GM12878 (cell line): Measurements from ENCODE around the gene COX19. TPM values are rescaled to one million over a fixed set of nuclear protein-coding genes. Genes with fewer than 3 reads are reported as not detected.

Experiments used
- ATAC-seq: fragments of 200-7000 bp; cut with Tn5 transposase; 3 replicates; pipeline ENCODE4 v1.9.1; 2020; ENCODE audit warnings: mild to moderate bottlenecking, moderate library complexity
- BruUV-seq: library from RNA; stranded (reverse); fragments of 400-500 nt; replicated peaks from 2 replicates; lab custom pipeline; 2021; lab: Mats Ljungman, UMichigan
- CTCF ChIA-PET: fragments of 300-600 bp; sonication (Branson Sonifier 250); formaldehyde crosslinking; extraction: SDS; loops from one replicate; lab custom pipeline; 2021; ENCODE audit warnings: inconsistent platforms; lab: Yijun Ruan, JAX
- POLR2A ChIA-PET: fragments of 350-600 bp; formaldehyde crosslinking; extraction: SDS; loops from one replicate; lab custom pipeline; 2021; ENCODE audit warnings: inconsistent platforms; lab: Charles Lee
- RAD21 ChIA-PET: fragments of 300-600 bp; sonication (Branson Sonifier 250); formaldehyde crosslinking; loops from one replicate; lab custom pipeline; 2023; ENCODE audit warnings: antibody characterized with exemption; ENCODE audit not compliant: unreplicated experiment; lab: Charles Lee
- SMC1A ChIA-PET: fragments of 300-600 bp; sonication (Branson Sonifier 250); formaldehyde crosslinking; loops from one replicate; lab custom pipeline; 2023; ENCODE audit not compliant: unreplicated experiment, uncharacterized antibody; lab: Charles Lee
- DNase-seq: peaks from one replicate; pipeline ENCODE4 v3.0.0-alpha.2; 2011; ENCODE audit warnings: low read depth, low spot score
- FAIRE-seq: peaks from 3 replicates; lab custom pipeline; 2011; peaks lifted over from hg19 to GRCh38; lab: Jason Lieb, UNC
- H2AFZ ChIP-seq: 2 replicates; pipeline ENCODE4 v1.6.0; 2011; ENCODE audit warnings: low read depth, low read length, control low read depth; ENCODE audit not compliant: control insufficient read depth
- H3K27ac ChIP-seq: 2 replicates; pipeline ENCODE4 v1.5.1; 2011; ENCODE audit warnings: control low read depth; ENCODE audit not compliant: control insufficient read depth, insufficient read depth
- H3K27me3 ChIP-seq, 2 experiments: replicated peaks in 1 of 2; 2 replicates each; pipeline versions ENCODE4 v1.6.0 to v1.6.1; 2011; ENCODE audit warnings: low read length in 1 of 2; ENCODE audit not compliant: control insufficient read depth in 2 of 2, insufficient read depth in 2 of 2
- H3K36me3 ChIP-seq, 2 experiments: 2 replicates each; pipeline ENCODE4 v1.5.1; 2011; ENCODE audit warnings: low read length in 1 of 2; ENCODE audit not compliant: control insufficient read depth in 2 of 2, insufficient read depth in 2 of 2
- H3K4me1 ChIP-seq: 2 replicates; pipeline ENCODE4 v1.6.1; 2011; ENCODE audit warnings: mild to moderate bottlenecking, low read length, moderate library complexity, mixed read lengths; ENCODE audit not compliant: control insufficient read depth, insufficient read depth
- H3K4me2 ChIP-seq: 2 replicates; pipeline ENCODE4 v1.6.0; 2011; ENCODE audit warnings: control low read depth; ENCODE audit not compliant: control insufficient read depth, insufficient read depth
- H3K4me3 ChIP-seq: fragments of 200-600 bp; sonication (generic); 2 replicates; pipeline ENCODE4 v1.5.1; 2016
- H3K79me2 ChIP-seq: 2 replicates; pipeline ENCODE4 v1.6.0; 2011; ENCODE audit warnings: low read length; ENCODE audit not compliant: control insufficient read depth, insufficient read depth
- H3K9ac ChIP-seq: 2 replicates; pipeline ENCODE4 v1.8.0; 2011; ENCODE audit warnings: low read length, control low read depth, mixed read lengths; ENCODE audit not compliant: control insufficient read depth, insufficient read depth
- H3K9me3 ChIP-seq: replicated peaks from 3 replicates; pipeline ENCODE4 v1.5.1; 2011; ENCODE audit warnings: mild to moderate bottlenecking, low read length; ENCODE audit not compliant: control insufficient read depth, insufficient read depth
- H4K20me1 ChIP-seq: 2 replicates; pipeline ENCODE4 v1.6.0; 2011; ENCODE audit not compliant: control insufficient read depth, insufficient read depth
- CBFB ChIP-seq: IDR thresholded peaks from 2 replicates; pipeline ENCODE4 v1.6.1; 2016; ENCODE audit warnings: antibody characterized with exemption, low read depth
- ESRRA ChIP-seq: IDR thresholded peaks from 2 replicates; pipeline ENCODE4 v1.6.1; 2012; ENCODE audit warnings: mild to moderate bottlenecking, low read length, improper control_type of control experiment
- ETV6 ChIP-seq, 2 experiments: fragments of 450-650 bp in 1 of 2; IDR thresholded peaks in 1 of 2; conservative IDR thresholded peaks in 1 of 2; 2 replicates each; pipeline ENCODE4 v1.6.1; 2014; ENCODE audit warnings: antibody characterized with exemption in 1 of 2, borderline replicate concordance in 1 of 2, low read depth in 1 of 2, mild to moderate bottlenecking in 1 of 2, moderate library complexity in 1 of 2
- FOXM1 ChIP-seq: IDR thresholded peaks from 2 replicates; pipeline ENCODE4 v1.6.1; 2012; ENCODE audit warnings: low read depth, mild to moderate bottlenecking, inconsistent platforms, low read length, moderate library complexity
- HDGF ChIP-seq: fragments of 450-650 bp; IDR thresholded peaks from 2 replicates; pipeline ENCODE4 v1.6.1; 2016; ENCODE audit warnings: antibody characterized with exemption
- LARP7 ChIP-seq: fragments of 450-650 bp; IDR thresholded peaks from 2 replicates; pipeline ENCODE4 v1.6.1; 2017; ENCODE audit warnings: mild to moderate bottlenecking
- NR2F1 ChIP-seq: fragments of 450-650 bp; conservative IDR thresholded peaks from 2 replicates; pipeline ENCODE4 v1.6.1; 2017; ENCODE audit warnings: mild to moderate bottlenecking
- SIX5 ChIP-seq: IDR thresholded peaks from 2 replicates; pipeline ENCODE4 v1.6.1; 2011; ENCODE audit warnings: mild to moderate bottlenecking, low read depth, low read length, moderate library complexity; ENCODE audit not compliant: severe bottlenecking
- SP1 ChIP-seq: IDR thresholded peaks from one replicate; pipeline ENCODE4 v1.6.1; 2011; ENCODE audit warnings: low read depth, low read length
- SREBF2 ChIP-seq: IDR thresholded peaks from 2 replicates; pipeline ENCODE4 v1.6.1; 2012; ENCODE audit warnings: mild to moderate bottlenecking, low read length
- YBX1 ChIP-seq: fragments of 450-650 bp; IDR thresholded peaks from 2 replicates; pipeline ENCODE4 v1.6.1; 2016; ENCODE audit warnings: antibody characterized with exemption
- ZNF217 ChIP-seq: fragments of 450-650 bp; IDR thresholded peaks from 2 replicates; pipeline ENCODE4 v1.6.1; 2017; ENCODE audit warnings: antibody characterized with exemption, mild to moderate bottlenecking
- ZSCAN29 ChIP-seq: fragments of 450-650 bp; IDR thresholded peaks from 2 replicates; pipeline ENCODE4 v1.6.1; 2017; ENCODE audit warnings: mild to moderate bottlenecking, moderate library complexity
- WGBS: methylation state at CpG from one replicate; pipeline ENCODE4 v1.1.6; 2016; ENCODE audit warnings: low lambda C conversion rate; ENCODE audit not compliant: insufficient replicate concordance, insufficient coverage; ENCODE audit errors: missing lambda C conversion rate; 5-methylcytosine and 5-hydroxymethylcytosine counted together
- in situ Hi-C: fragments of 300-500 bp; cut with MboI; formaldehyde crosslinking; loops from 9 replicates; pipeline ENCODE4 v1.14.3; 2018; ENCODE audit warnings: mixed read lengths
- intact Hi-C: fragments of 100-400 bp; cut with micrococcal nuclease; formaldehyde crosslinking; loops from one replicate; pipeline ENCODE4 v1.14.2; 2022; ENCODE audit not compliant: unreplicated experiment
- polyA plus RNA-seq, 11 experiments: library from polyadenylated mRNA; depleted of rRNA in 4 of 11; unstranded in 6 of 11; stranded (reverse) in 5 of 11; fragments of >200 nt; fragmentation: Nextera tagmentation in 4 of 11; fragmentation: Illumina TruSeq in 1 of 11; extraction: Ambion mirVana in 4 of 11; extraction: Trizol in 1 of 11; gene quantifications; 1 replicate in 1 of 11; 2 replicates in 10 of 11; pipeline versions ENCODE4 v1.2.1 to v1.2.3, GENCODE V29; 2011 to 2016; ENCODE audit warnings: inconsistent platforms in 2 of 11, missing spikeins in 2 of 11, low read depth in 1 of 11
- total RNA-seq, 4 experiments: library from RNA; depleted of rRNA in 3 of 4; stranded (reverse); fragments of >200 nt in 3 of 4; fragmentation: Illumina TruSeq in 1 of 4; extraction: Trizol in 1 of 4; gene quantifications; 2 replicates each; pipeline versions ENCODE4 v1.2.1 to v1.2.3, GENCODE V29; 2013 to 2021
- TF ChIP-seq, protein P1 (sequence below): IDR thresholded peaks from 2 replicates; pipeline ENCODE4 v1.6.1; 2012; ENCODE audit warnings: mild to moderate bottlenecking, low read depth, low read length
- TF ChIP-seq, protein P2 (sequence below): fragments of 450-650 bp; IDR thresholded peaks from 2 replicates; pipeline ENCODE4 v1.6.1; 2017; ENCODE audit warnings: mild to moderate bottlenecking, moderate library complexity
- TF ChIP-seq, protein P3 (sequence below): fragments of 450-650 bp; formaldehyde crosslinking; IDR thresholded peaks from 2 replicates; pipeline ENCODE4 v1.4.0; 2022; ENCODE audit warnings: mild to moderate bottlenecking, moderate library complexity

COX19 gene
- total and polyA plus RNA-seq, 10 of the 15 experiments (the other 5 are each of a cell fraction or from before 2014, with no cell fraction given): 3.7 to 17.9 (median 10.8) TPM

DNA sequence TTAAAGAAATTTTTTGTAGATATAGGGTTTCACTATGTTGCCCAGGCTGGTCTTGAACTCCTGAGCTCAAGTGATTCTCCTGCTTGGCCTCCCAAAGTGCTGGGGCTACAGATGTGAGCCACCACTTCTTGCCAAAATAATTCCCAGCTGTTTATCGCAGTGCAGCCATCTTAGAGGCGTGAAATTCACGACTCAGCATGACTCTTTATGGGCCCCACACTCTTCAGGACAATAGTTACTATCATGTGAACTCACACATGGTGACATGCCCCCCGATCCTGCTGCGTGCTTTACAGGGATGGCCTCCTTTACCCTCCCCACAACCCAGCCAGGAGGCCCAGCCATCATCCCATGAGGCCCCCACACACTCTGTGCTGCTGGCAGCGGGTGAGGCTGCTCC lies 4.6 kb downstream of the COX19 start:
- Histone ChIP-seq H2AFZ (no peak overlapping the region), H3K36me3 (peaks cover 23 to 40% of the 10 kb centered on the region in 2 experiments), H4K20me1 (peaks cover 3% of the 10 kb centered on the region; the same call in 1 of the 2 replicates), H3K4me2 (no peak overlapping the region), H3K9me3 (no peaks in the 10 kb centered on the region), H3K9ac (no peak overlapping the region), H3K27ac (no peak overlapping the region), H3K79me2 (peaks cover 42% of the 10 kb centered on the region), H3K4me3 (no peak overlapping the region), H3K4me1 (no peaks in the 10 kb centered on the region; the same call in 1 of the 2 replicates), H3K27me3 (no peaks in the 10 kb centered on the region)
- in situ Hi-C loops (no loop called here), intact Hi-C loops (no loop called here)
- no peak for FAIRE-seq
- ATAC-seq: no peak
- 100% methylated on average over 6 of the region's 6 CpGs for WGBS
- no TSS peak for BruUV-seq
- SMC1A ChIA-PET: no interaction called here
- CTCF ChIA-PET: no interaction called here
- POLR2A ChIA-PET: no interaction called here
- RAD21 ChIA-PET: no interaction called here
- DNase-seq: no peak
- TF ChIP-seq HDGF (no peak), FOXM1 (no peak), SREBF2 (no peak), SP1 (no peak), LARP7 (no peak), YBX1 (no peak), ESRRA (no peak), ETV6 (conservative IDR thresholded peaks at IDR 0.05 in 1 of 2, IDR thresholded peaks at IDR 0.05 in 1 of 2; ENCODE audit: borderline replicate concordance in 1 of 2, low read depth in 1 of 2) (no peak), NR2F1 (no peak), CBFB (no peak), ZNF217 (no peak), ZSCAN29 (no peak), SIX5 (no peak)
- TF ChIP-seq, protein P1, sequence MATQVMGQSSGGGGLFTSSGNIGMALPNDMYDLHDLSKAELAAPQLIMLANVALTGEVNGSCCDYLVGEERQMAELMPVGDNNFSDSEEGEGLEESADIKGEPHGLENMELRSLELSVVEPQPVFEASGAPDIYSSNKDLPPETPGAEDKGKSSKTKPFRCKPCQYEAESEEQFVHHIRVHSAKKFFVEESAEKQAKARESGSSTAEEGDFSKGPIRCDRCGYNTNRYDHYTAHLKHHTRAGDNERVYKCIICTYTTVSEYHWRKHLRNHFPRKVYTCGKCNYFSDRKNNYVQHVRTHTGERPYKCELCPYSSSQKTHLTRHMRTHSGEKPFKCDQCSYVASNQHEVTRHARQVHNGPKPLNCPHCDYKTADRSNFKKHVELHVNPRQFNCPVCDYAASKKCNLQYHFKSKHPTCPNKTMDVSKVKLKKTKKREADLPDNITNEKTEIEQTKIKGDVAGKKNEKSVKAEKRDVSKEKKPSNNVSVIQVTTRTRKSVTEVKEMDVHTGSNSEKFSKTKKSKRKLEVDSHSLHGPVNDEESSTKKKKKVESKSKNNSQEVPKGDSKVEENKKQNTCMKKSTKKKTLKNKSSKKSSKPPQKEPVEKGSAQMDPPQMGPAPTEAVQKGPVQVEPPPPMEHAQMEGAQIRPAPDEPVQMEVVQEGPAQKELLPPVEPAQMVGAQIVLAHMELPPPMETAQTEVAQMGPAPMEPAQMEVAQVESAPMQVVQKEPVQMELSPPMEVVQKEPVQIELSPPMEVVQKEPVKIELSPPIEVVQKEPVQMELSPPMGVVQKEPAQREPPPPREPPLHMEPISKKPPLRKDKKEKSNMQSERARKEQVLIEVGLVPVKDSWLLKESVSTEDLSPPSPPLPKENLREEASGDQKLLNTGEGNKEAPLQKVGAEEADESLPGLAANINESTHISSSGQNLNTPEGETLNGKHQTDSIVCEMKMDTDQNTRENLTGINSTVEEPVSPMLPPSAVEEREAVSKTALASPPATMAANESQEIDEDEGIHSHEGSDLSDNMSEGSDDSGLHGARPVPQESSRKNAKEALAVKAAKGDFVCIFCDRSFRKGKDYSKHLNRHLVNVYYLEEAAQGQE: no peak
- TF ChIP-seq, protein P2, sequence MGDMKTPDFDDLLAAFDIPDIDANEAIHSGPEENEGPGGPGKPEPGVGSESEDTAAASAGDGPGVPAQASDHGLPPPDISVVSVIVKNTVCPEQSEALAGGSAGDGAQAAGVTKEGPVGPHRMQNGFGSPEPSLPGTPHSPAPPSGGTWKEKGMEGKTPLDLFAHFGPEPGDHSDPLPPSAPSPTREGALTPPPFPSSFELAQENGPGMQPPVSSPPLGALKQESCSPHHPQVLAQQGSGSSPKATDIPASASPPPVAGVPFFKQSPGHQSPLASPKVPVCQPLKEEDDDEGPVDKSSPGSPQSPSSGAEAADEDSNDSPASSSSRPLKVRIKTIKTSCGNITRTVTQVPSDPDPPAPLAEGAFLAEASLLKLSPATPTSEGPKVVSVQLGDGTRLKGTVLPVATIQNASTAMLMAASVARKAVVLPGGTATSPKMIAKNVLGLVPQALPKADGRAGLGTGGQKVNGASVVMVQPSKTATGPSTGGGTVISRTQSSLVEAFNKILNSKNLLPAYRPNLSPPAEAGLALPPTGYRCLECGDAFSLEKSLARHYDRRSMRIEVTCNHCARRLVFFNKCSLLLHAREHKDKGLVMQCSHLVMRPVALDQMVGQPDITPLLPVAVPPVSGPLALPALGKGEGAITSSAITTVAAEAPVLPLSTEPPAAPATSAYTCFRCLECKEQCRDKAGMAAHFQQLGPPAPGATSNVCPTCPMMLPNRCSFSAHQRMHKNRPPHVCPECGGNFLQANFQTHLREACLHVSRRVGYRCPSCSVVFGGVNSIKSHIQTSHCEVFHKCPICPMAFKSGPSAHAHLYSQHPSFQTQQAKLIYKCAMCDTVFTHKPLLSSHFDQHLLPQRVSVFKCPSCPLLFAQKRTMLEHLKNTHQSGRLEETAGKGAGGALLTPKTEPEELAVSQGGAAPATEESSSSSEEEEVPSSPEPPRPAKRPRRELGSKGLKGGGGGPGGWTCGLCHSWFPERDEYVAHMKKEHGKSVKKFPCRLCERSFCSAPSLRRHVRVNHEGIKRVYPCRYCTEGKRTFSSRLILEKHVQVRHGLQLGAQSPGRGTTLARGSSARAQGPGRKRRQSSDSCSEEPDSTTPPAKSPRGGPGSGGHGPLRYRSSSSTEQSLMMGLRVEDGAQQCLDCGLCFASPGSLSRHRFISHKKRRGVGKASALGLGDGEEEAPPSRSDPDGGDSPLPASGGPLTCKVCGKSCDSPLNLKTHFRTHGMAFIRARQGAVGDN: no peak
- TF ChIP-seq, protein P3, sequence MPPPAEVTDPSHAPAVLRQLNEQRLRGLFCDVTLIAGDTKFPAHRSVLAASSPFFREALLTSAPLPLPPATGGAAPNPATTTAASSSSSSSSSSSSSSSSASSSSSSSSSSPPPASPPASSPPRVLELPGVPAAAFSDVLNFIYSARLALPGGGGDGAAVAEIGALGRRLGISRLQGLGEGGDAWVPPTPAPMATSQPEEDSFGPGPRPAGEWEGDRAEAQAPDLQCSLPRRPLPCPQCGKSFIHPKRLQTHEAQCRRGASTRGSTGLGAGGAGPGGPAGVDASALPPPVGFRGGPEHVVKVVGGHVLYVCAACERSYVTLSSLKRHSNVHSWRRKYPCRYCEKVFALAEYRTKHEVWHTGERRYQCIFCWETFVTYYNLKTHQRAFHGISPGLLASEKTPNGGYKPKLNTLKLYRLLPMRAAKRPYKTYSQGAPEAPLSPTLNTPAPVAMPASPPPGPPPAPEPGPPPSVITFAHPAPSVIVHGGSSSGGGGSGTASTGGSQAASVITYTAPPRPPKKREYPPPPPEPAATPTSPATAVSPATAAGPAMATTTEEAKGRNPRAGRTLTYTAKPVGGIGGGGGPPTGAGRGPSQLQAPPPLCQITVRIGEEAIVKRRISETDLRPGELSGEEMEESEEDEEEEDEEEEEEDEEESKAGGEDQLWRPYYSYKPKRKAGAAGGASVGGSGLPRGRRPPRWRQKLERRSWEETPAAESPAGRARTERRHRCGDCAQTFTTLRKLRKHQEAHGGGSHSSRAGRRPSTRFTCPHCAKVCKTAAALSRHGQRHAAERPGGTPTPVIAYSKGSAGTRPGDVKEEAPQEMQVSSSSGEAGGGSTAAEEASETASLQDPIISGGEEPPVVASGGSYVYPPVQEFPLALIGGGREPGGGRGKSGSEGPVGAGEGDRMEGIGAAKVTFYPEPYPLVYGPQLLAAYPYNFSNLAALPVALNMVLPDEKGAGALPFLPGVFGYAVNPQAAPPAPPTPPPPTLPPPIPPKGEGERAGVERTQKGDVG (CRISPR knock-in tag): no peak
